GM13976 (cell line): Measurements from ENCODE around the gene PLG.

ENCODE experiments used
- DNase-seq: peaks from one replicate; pipeline ENCODE4 v3.0.0; 2012; ENCODE audit warnings: low spot score
- in situ Hi-C: fragments of 300-500 bp; cut with MboI; formaldehyde crosslinking; loops from one replicate; pipeline ENCODE4 v1.12.0; 2022; ENCODE audit warnings: low sequenced_read_pairs, mixed read lengths, inconsistent platforms; ENCODE audit not compliant: unreplicated experiment
- TF ChIP-seq, protein P1 (sequence below): IDR thresholded peaks from 2 replicates; pipeline ENCODE4 v1.5.1; 2012; ENCODE audit warnings: borderline replicate concordance, mild to moderate bottlenecking; ENCODE audit not compliant: insufficient read depth; ENCODE audit errors: extremely low read depth, missing control alignments, control extremely low read depth

PLG gene

DNA sequence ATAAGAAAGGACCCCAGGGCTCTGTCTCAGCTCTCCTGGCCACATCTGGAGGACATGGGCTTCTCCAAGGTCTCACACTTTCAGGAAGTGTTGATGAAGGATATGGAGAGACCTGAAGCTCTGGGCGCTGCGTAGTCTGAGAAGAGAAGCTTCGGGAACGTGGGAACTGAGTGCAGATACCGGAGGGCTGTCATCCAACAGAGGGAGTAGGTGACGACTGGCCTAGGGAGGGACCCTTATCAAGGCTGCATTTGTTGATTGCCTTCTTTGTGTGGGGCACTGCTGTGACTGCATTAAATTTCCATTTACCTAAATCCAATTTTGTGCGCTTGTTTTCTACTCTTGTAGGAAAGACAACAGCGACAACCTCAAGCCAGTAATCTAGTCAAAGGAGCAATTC, 63.4 kb downstream of the PLG start:
- TF ChIP-seq, protein P1, sequence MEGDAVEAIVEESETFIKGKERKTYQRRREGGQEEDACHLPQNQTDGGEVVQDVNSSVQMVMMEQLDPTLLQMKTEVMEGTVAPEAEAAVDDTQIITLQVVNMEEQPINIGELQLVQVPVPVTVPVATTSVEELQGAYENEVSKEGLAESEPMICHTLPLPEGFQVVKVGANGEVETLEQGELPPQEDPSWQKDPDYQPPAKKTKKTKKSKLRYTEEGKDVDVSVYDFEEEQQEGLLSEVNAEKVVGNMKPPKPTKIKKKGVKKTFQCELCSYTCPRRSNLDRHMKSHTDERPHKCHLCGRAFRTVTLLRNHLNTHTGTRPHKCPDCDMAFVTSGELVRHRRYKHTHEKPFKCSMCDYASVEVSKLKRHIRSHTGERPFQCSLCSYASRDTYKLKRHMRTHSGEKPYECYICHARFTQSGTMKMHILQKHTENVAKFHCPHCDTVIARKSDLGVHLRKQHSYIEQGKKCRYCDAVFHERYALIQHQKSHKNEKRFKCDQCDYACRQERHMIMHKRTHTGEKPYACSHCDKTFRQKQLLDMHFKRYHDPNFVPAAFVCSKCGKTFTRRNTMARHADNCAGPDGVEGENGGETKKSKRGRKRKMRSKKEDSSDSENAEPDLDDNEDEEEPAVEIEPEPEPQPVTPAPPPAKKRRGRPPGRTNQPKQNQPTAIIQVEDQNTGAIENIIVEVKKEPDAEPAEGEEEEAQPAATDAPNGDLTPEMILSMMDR: no peak
- no peak for DNase-seq
- in situ Hi-C loops: no loop called here

DNA sequence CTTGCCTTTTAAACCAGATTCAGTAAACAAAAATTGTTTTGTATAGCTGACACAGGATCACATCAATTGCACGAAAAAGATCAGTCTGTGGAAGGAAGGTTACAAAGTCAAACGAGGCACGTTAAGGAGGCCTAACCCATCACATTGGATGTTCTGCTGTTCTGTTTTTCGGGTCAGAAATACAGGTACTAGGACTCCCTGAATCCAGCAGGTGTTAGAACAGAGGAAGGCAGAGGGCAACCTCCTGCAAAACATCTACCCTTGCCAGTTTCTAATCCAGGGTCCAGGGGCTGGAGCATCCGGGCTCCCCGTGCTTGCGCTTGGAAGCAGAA, 64.6 kb downstream of the PLG start:
- TF ChIP-seq, protein P1: no peak
- in situ Hi-C loops: no loop called here
- no peak for DNase-seq

DNA sequence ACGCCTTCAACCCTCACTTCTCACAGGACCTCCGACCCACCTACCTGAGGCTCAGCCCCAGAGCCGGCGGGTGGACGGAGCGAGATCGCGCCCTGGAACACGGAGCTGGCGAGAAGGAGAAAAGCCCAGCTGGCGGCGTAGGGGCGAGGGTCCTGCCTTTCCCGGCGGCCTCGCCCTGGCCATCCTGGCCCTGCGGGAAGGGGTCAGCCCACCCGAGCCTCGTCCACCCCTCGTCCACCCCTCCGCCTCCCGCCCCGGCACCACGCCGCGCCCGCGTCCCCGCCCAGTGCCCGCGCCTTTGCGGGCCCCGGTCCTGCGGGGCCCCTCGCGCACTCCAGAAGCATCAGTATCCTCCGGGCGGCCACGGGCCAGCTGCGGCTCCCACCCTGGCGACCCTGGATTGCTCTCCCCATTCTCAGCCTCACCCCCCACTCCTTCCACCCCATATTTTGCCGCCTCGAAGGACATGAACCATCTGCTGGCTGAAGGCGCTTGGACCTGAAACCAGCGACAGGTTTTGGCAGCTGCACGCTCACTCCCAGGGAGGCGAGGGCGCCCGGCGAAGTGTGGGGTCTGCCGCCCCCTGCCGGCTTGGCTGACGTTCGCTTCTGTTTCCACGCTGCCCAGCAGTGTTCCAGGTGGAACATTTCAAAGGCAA, 65.1 kb downstream of the PLG start:
- DNase-seq: peak; percentile 86
- in situ Hi-C loops: no loop called here
- TF ChIP-seq, protein P1: peak; percentile 62

DNA sequence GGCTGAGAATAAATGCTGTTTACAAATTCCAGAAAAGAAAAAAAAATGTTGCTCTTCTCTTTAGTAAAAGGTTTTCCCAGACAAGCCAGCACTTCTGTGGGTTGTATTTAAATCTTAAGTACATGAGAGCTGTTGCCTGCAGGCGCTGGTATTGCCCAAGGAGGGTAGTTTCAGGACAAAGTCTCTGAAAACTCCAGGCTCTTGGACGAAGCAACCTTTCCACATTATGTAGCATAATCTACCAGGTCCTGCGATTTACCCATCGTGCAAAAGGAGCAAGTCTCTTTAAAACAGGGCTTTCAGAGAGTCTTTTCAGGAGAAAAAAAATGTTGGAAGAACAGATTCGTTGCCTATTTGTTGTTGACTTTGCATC, 65.6 kb downstream of the PLG start:
- TF ChIP-seq, protein P1: no peak
- in situ Hi-C loops: no loop called here
- DNase-seq: no peak

DNA sequence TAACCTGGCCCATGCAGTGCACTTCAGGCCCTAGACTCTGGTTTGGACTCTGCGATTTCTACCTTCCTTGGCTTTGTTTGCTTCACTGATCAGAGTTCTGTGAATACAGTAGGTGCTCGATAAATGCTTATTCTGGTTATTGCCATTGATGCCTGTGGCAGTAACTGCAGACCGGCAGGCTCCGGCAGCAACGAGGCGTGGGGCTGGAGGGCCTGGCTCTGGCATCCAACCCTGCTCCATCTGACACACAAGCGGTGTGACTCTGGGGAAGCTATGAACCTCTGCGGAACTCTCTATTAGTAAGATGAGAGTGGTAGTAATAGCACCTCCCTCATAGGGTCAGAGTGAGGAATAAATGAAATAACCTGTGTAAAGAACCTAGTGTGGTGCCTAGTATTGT, 66.1 kb downstream of the PLG start:
- TF ChIP-seq, protein P1: no peak
- DNase-seq: no peak
- in situ Hi-C loops: no loop called here

DNA sequence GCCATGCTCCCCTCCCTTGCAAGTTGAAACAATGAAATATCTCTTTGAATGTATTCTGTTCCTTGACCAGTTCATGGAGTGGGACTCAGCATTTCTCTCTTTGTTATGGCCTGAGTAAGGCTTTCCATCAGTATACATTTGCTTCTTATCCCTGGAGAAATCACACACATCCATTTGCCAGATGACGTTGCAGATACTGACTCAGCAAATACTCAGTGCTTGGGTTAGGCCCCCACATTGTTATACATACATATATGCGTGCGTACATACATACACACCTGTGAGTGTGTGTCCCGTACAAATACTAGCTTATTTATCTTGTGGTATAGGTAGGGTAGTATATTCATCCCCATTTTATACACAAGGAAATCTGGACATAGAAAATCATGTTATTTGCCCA, 72.4 kb downstream of the PLG start:
- no peak for DNase-seq
- TF ChIP-seq, protein P1: no peak
- in situ Hi-C loops: no loop called here
